ENCODE measurements around the gene FAM24B. TPM values are rescaled to one million over a fixed set of nuclear protein-coding genes. Genes with fewer than 3 reads are reported as not detected.

FAM24B gene
- total and polyA plus RNA-seq, 4 donors = 0.21 to 2.0 (median 0.84) TPM; not detected in 1

GRCh38 chr10:122849090-122849489, 30.3 kb downstream of the FAM24B start:
- Histone ChIP-seq H3K36me3 (ENCODE audit: control insufficient read depth in 4 of 4, insufficient read depth in 3 of 4, low read depth in 1 of 4, low read length in 3 of 4) (no peaks in the 10 kb centered on the region), H3K4me1 (ENCODE audit: control insufficient read depth in 4 of 4, insufficient read depth in 4 of 4, low read length in 3 of 4) (peaks cover 0 to 4% (median 1%) of the 10 kb centered on the region in 4 donors), H3K27ac (ENCODE audit: low read depth in 1 of 2, low read length in 2 of 2) (no peak overlapping the region), H3K9me3 (ENCODE audit: control insufficient read depth in 4 of 4, low read length in 3 of 4) (no peaks in the 10 kb centered on the region), H3K27me3 (ENCODE audit: control insufficient read depth in 4 of 4, insufficient read depth in 4 of 4, low read length in 3 of 4) (no peaks in the 10 kb centered on the region), H3K9ac (ENCODE audit: low read depth in 1 of 2, low read length in 2 of 2) (no peak overlapping the region), H3K4me3 (ENCODE audit: low read depth in 1 of 3, low read length in 3 of 3) (no peak overlapping the region)
- WGBS = 95% methylated on average over 2 of the region's 2 CpGs
- DNase-seq (ENCODE audit: low spot score) = no peak
- TF ChIP-seq YY1 (IDR thresholded peaks at IDR 0.05) (no peak), JUND (IDR thresholded peaks at IDR 0.05) (no peak), TAF1 (conservative IDR thresholded peaks at IDR 0.05) (no peak), FOXA2 (IDR thresholded peaks at IDR 0.05) (no peak), GABPA (IDR thresholded peaks at IDR 0.05 in 1 of 2, conservative IDR thresholded peaks at IDR 0.05 in 1 of 2) (no peak), RAD21 (IDR thresholded peaks at IDR 0.05) (no peak), MAX (IDR thresholded peaks at IDR 0.05) (no peak), SP1 (IDR thresholded peaks at IDR 0.05) (no peak)

GRCh38 chr10:122847782-122848604, 31.4 kb downstream of the FAM24B start:
- H3K4me3 ChIP-seq (ENCODE audit: low read depth in 1 of 3, low read length in 3 of 3) = no peak overlapping the region
- H3K9ac ChIP-seq (ENCODE audit: low read depth in 1 of 2, low read length in 2 of 2) = no peak overlapping the region
- no peaks in the 10 kb centered on the region for H3K36me3 ChIP-seq (ENCODE audit: control insufficient read depth in 4 of 4, insufficient read depth in 3 of 4, low read depth in 1 of 4, low read length in 3 of 4)
- TF ChIP-seq REST (IDR thresholded peaks at IDR 0.05) = no peak
- no peak for TF ChIP-seq TAF1 (conservative IDR thresholded peaks at IDR 0.05)
- no peak for TF ChIP-seq YY1 (IDR thresholded peaks at IDR 0.05)
- no peak for TF ChIP-seq HNF4G (IDR thresholded peaks at IDR 0.05)
- TF ChIP-seq CTCF (IDR thresholded peaks at IDR 0.05; ENCODE audit: low read depth, low read length, missing input control) = no peak
- TF ChIP-seq RXRA (IDR thresholded peaks at IDR 0.05) = no peak
- TF ChIP-seq ATF3 (IDR thresholded peaks at IDR 0.05) = no peak
- no peak for TF ChIP-seq SP1 (IDR thresholded peaks at IDR 0.05)
- no peak for TF ChIP-seq JUND (IDR thresholded peaks at IDR 0.05)
- peaks cover 0 to 4% (median 1%) of the 10 kb centered on the region in 4 donors for H3K4me1 ChIP-seq (ENCODE audit: control insufficient read depth in 4 of 4, insufficient read depth in 4 of 4, low read length in 3 of 4)
- H3K27ac ChIP-seq (ENCODE audit: low read depth in 1 of 2, low read length in 2 of 2) = no peak overlapping the region
- no peaks in the 10 kb centered on the region for H3K9me3 ChIP-seq (ENCODE audit: control insufficient read depth in 4 of 4, low read length in 3 of 4)
- no peaks in the 10 kb centered on the region for H3K27me3 ChIP-seq (ENCODE audit: control insufficient read depth in 4 of 4, insufficient read depth in 4 of 4, low read length in 3 of 4)
- no peak for DNase-seq (ENCODE audit: low spot score)
- WGBS = 91% methylated on average over 12 of the region's 12 CpGs

Measured in liver (tissue), 9 donors.